NB4 (cell line): ENCODE results near the gene LGALS9.
"Not testable (repeated sequence)": the region's sequence is repeated elsewhere in the genome, so short reads cannot be mapped to it uniquely, and the experiment has no call there.

Experiments used
- MYC ChIP-seq: IDR thresholded peaks from 2 replicates; pipeline ENCODE4 v1.6.1; 2011; ENCODE audit warnings: low read depth, low read length
- POLR2A ChIP-seq: IDR thresholded peaks from 2 replicates; pipeline ENCODE4 v1.6.1; 2011; ENCODE audit warnings: mild to moderate bottlenecking; ENCODE audit not compliant: insufficient read length; ENCODE audit errors: extremely low read depth
- TF ChIP-seq, protein P1 (sequence below): IDR thresholded peaks from one replicate; pipeline ENCODE4 v1.5.1; 2012; ENCODE audit warnings: low read depth, low read length
- TF ChIP-seq, protein P2 (sequence below): IDR thresholded peaks from 2 replicates; pipeline ENCODE4 v1.6.1; 2011; ENCODE audit warnings: low read depth, low read length

DNA sequence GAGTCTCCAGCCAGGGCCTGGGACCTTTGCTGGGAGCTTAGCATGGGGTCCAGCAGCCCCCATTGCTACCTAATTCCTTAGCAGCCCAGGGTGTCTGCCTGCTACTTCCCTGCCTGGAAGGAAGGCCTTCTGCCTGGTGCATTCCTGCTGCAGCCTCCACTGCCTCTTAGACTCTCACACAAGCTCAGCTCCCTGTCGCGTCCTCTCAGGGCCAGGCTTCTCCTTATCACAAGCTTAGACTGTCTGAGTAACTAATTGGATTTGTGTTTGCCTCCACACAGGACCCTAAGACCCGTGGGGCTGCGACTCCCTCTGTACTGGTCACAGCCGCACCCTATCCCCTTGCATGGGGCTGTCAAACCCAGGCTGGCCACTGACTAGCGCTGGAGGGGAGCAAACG lies 6.8 kb downstream of the LGALS9 start:
- TF ChIP-seq, protein P1, sequence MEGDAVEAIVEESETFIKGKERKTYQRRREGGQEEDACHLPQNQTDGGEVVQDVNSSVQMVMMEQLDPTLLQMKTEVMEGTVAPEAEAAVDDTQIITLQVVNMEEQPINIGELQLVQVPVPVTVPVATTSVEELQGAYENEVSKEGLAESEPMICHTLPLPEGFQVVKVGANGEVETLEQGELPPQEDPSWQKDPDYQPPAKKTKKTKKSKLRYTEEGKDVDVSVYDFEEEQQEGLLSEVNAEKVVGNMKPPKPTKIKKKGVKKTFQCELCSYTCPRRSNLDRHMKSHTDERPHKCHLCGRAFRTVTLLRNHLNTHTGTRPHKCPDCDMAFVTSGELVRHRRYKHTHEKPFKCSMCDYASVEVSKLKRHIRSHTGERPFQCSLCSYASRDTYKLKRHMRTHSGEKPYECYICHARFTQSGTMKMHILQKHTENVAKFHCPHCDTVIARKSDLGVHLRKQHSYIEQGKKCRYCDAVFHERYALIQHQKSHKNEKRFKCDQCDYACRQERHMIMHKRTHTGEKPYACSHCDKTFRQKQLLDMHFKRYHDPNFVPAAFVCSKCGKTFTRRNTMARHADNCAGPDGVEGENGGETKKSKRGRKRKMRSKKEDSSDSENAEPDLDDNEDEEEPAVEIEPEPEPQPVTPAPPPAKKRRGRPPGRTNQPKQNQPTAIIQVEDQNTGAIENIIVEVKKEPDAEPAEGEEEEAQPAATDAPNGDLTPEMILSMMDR, result not testable (repeated sequence)
- TF ChIP-seq, protein P2, sequence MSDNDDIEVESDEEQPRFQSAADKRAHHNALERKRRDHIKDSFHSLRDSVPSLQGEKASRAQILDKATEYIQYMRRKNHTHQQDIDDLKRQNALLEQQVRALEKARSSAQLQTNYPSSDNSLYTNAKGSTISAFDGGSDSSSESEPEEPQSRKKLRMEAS, result not testable (repeated sequence)
- not testable (repeated sequence) for TF ChIP-seq POLR2A, MYC
